ENCODE data around the gene ZBTB20. TPM values are rescaled to one million over a fixed set of nuclear protein-coding genes. Genes with fewer than 3 reads are reported as not detected.

ZBTB20 gene
- total RNA-seq, 6 experiments from 2014 or later, result 8.0 to 14.1 (median 10.4) TPM

DNA sequence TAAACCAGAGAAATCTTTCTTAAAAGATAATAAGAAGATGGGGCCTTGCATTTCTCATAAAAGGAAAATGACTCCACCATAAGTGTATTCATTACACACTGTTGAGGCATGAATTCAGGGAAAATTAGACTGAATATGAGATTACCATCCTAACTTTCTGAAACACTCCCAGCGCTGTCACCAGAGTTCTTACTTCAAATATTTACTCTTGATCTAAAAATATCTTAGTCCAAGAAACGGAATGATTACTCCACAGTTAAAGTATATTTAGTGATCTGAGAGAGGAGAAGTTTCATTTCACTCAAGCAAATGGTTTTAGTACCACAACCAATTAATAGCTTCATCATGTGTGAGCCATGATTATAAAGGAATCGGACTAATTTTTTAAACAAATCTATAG, 300.3 kb downstream of the ZBTB20 start:
- peaks cover 4% of the 10 kb centered on the region; the same call in 1 of the 2 replicates for H3K27me3 Mint-ChIP-seq (ENCODE audit: insufficient read depth)
- no peaks in the 10 kb centered on the region for H3K36me3 Mint-ChIP-seq (ENCODE audit: low read depth)
- H3K4me3 Mint-ChIP-seq, result 0 out of 2 replicates have a peak overlapping the region, but pooled peaks have one; percentile 23
- peak overlapping the region; percentile 63 for H3K27ac Mint-ChIP-seq
- DNase-seq, result peak; percentile 27
- no peaks in the 10 kb centered on the region for H3K9me3 Mint-ChIP-seq
- TF ChIP-seq, protein P1, sequence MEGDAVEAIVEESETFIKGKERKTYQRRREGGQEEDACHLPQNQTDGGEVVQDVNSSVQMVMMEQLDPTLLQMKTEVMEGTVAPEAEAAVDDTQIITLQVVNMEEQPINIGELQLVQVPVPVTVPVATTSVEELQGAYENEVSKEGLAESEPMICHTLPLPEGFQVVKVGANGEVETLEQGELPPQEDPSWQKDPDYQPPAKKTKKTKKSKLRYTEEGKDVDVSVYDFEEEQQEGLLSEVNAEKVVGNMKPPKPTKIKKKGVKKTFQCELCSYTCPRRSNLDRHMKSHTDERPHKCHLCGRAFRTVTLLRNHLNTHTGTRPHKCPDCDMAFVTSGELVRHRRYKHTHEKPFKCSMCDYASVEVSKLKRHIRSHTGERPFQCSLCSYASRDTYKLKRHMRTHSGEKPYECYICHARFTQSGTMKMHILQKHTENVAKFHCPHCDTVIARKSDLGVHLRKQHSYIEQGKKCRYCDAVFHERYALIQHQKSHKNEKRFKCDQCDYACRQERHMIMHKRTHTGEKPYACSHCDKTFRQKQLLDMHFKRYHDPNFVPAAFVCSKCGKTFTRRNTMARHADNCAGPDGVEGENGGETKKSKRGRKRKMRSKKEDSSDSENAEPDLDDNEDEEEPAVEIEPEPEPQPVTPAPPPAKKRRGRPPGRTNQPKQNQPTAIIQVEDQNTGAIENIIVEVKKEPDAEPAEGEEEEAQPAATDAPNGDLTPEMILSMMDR (IDR thresholded peaks at IDR 0.05), result no peak
- peaks cover 20% of the 10 kb centered on the region for H3K4me1 Mint-ChIP-seq (ENCODE audit: low read depth)

DNA sequence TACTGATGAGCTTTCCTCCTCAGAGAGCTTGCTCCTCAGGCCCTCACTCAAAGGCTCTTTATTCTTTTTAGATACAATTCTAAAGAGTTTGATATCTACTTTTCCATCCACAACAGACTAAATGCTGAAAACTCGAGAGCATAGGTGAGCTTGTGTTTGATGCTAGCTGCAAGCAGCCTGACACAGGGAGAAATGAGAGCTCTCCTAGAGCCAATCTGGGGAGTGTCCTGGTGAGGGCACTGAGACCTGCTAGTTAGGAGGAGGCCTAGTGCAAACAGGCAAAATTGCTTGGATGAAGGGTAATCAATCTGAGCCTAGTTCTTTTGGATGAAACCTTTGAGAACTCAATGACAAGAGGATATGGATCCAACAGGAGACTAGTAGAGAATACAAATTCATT, 300.8 kb downstream of the ZBTB20 start:
- Mint-ChIP-seq H3K36me3 (ENCODE audit: low read depth) (no peaks in the 10 kb centered on the region), H3K9me3 (no peaks in the 10 kb centered on the region), H3K27ac (peak overlapping the region; percentile 63), H3K4me1 (ENCODE audit: low read depth) (peaks cover 25% of the 10 kb centered on the region), H3K27me3 (ENCODE audit: insufficient read depth) (peaks cover 4% of the 10 kb centered on the region; the same call in 1 of the 2 replicates), H3K4me3 (no peak overlapping the region)
- no peak for DNase-seq
- TF ChIP-seq, protein P1 (IDR thresholded peaks at IDR 0.05), result no peak

DNA sequence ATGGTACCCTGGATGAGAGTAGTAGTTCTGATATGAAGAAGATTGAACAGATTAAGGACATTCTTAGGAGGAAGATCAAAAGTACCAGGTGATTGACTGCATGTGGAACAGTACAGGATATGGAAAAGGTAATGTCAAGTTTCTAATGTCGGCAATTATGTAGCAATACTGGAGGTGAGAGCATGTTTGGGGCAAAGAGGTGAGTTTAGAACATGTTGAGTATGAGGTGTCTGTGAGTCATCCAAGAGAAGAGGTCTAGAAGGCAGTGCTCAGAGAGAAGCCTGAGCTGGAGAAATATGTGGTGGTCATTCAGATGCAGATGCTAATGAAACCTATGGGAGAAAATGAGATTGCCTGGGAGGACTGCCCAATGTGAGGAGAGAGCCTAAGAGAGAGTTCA, 305.6 kb downstream of the ZBTB20 start:
- Mint-ChIP-seq H3K27me3 (ENCODE audit: insufficient read depth) (peaks cover 4% of the 10 kb centered on the region; the same call in 1 of the 2 replicates), H3K36me3 (ENCODE audit: low read depth) (no peaks in the 10 kb centered on the region), H3K9me3 (no peaks in the 10 kb centered on the region), H3K4me1 (ENCODE audit: low read depth) (peaks cover 18% of the 10 kb centered on the region), H3K4me3 (no peak overlapping the region), H3K27ac (no peak overlapping the region)
- TF ChIP-seq, protein P1 (IDR thresholded peaks at IDR 0.05), result no peak
- no peak for DNase-seq

DNA sequence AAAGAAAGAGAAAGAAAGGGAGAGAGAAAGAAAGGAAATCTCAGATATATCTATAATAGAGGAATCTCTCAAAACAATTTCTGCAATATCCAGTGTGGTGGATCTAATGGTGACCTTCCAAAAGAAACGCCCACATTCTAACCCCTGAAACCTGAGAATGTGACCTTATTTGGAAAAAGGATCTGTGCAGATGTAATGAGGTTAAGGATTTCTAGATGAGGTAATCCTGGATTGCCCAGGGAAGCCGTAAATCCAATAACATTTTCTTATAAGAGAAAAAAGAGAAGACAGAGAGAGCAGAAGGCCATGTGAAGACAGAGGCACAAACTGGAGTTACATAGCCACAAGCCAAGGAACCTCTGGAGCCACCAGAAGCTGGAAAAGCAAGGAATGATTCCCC, 307.6 kb downstream of the ZBTB20 start:
- H3K9me3 Mint-ChIP-seq, result no peaks in the 10 kb centered on the region
- TF ChIP-seq, protein P1 (IDR thresholded peaks at IDR 0.05), result no peak
- DNase-seq, result no peak

DNA sequence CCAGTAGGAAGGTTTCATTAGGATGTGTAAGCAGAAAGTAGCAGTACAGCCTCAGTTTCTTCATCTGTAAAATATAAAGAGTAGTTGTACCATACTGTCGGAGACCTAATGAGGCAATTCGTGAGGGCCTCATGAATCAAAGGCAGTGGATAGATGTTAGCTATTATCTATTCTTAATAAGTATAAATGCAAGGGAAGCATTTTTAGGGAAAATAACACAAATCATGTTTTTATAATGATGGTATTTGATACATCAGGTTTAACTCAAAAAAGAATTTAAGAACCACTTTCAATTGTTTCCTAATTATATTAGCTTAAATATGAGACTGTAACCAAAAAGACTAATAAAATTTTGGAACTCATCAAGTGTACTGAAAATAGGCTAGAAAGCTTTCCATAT, 309.1 kb downstream of the ZBTB20 start:
- Mint-ChIP-seq H3K36me3 (ENCODE audit: low read depth) (no peaks in the 10 kb centered on the region), H3K27me3 (ENCODE audit: insufficient read depth) (peaks cover 3% of the 10 kb centered on the region; the same call in 1 of the 2 replicates), H3K4me3 (no peak overlapping the region), H3K4me1 (ENCODE audit: low read depth) (peaks cover 15% of the 10 kb centered on the region), H3K27ac (no peak overlapping the region), H3K9me3 (no peaks in the 10 kb centered on the region)
- TF ChIP-seq, protein P1 (IDR thresholded peaks at IDR 0.05), result no peak
- no peak for DNase-seq

More for the DNA sequence above, 307.6 kb downstream of the ZBTB20 start:
- Mint-ChIP-seq H3K4me3 (no peak overlapping the region), H3K27me3 (ENCODE audit: insufficient read depth) (peaks cover 4% of the 10 kb centered on the region; the same call in 1 of the 2 replicates), H3K36me3 (ENCODE audit: low read depth) (no peaks in the 10 kb centered on the region), H3K27ac (no peak overlapping the region), H3K4me1 (ENCODE audit: low read depth) (peaks cover 15% of the 10 kb centered on the region)

Measured in HFFc6 (cell line).